ENCODE results near the gene KLHL24.
"Not testable (repeated sequence)": the region's sequence is repeated elsewhere in the genome, so short reads cannot be mapped to it uniquely, and the experiment has no call there.

Gene KLHL24

DNA sequence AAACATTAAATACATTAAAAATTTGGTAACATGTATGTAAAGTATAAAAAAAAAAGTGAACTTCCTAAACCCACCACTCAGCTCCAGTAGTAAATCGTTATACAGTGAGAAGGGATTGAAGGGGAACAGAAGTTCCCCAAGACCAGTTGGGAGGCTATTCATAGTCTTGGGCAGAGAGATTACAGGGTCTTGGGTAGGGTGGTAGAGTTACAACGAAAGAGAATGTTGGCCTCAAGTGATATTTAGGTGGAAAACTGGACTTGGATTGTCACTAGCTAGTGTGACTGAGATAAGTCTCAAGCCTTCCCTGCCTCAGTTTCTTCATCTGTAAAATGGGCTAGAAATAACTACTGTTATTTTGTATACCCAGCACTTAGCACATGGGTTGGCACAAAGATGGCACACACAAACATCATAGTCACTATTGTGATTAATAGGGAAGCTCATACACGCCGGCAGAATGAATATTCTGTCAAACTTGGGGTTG, 61.7 kb downstream of the KLHL24 start:
- no peak for DNase-seq (ENCODE audit: low spot score)

DNA sequence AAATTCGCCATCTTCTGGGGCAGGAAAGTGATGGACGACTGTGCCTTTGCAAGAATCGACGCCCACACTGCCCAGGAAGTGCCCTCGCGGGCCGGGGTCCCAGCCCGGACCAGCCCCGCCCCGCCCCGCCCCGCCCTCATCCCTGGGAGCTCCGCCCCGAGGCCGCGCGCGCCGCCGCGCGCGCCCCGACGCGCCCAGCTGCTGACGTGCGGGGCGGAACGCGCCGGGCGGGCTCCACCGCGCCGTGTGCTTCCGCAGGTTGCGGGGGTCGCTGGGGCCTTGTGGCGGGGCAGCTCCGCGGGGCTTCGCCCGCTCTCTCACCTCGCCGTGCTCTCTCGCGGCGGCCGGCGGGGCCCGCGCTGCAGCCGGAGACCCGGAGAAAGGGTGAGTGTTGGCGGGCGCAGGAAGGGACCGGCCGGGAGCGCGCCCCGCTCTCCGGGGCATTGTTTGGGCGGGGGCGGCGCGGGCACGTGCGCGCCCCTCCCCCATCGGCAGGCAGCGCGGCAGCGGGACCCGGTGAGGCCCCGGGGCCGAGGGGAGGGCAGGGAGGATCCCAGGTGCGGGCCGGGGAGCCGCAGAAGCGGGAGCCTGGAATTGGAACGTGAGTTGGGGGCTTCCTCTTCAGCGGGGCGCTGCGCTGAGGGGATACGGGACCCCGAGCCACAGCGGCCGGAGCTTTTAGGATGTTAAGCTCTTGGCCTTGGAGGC, 62.3 kb downstream of the KLHL24 start, which contains the start of gene YEATS2:
Gene YEATS2, plus strand, starts transcription at position 188 of the 708 bp plus-strand sequence. CDS start 17,366 bp downstream, outside the sequence.
- DNase-seq (ENCODE audit: low spot score) = peak; percentile 92

DNA sequence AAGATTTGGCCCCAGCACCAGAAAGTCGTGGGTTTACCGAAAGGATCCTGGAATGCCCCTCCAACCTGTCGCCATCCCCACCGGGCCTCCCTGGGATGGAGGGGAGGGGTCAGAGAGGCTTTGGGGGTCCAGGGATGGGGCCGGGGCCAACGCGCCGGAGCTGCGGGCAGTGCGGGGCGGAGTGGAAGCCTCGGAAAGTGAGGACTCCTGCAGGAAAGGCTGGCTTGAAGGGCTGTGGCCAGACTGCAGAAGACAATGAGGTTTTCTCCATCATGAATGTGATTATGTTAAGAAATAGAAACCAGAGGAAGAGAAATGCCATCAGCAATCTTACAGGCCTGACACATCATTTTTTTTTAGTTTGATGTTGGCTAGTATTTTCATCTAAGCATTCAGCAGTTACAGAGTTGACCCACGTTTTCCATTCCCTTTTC, 62.9 kb downstream of the KLHL24 start:
- peak; percentile 39 for DNase-seq (ENCODE audit: low spot score)

DNA sequence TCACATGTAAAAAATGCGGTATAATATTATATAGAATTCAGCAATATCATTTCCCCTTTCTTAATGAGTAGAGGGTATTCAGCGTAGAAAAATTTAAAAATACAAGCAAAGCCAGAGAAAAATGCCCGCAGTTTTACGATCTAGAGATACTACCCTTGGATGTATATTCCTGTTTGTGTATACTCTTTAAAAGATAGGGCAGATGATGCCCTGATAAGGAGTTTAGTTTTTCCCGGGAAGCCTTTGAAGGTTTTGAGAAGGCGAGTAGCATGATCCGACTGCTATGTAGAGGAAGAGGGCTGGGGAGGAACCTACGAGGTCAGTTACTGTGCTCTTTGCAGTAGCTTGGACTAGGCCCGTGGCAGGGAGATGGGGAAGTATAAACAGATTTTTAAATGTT, 63.3 kb downstream of the KLHL24 start:
- DNase-seq (ENCODE audit: low spot score) = no peak

DNA sequence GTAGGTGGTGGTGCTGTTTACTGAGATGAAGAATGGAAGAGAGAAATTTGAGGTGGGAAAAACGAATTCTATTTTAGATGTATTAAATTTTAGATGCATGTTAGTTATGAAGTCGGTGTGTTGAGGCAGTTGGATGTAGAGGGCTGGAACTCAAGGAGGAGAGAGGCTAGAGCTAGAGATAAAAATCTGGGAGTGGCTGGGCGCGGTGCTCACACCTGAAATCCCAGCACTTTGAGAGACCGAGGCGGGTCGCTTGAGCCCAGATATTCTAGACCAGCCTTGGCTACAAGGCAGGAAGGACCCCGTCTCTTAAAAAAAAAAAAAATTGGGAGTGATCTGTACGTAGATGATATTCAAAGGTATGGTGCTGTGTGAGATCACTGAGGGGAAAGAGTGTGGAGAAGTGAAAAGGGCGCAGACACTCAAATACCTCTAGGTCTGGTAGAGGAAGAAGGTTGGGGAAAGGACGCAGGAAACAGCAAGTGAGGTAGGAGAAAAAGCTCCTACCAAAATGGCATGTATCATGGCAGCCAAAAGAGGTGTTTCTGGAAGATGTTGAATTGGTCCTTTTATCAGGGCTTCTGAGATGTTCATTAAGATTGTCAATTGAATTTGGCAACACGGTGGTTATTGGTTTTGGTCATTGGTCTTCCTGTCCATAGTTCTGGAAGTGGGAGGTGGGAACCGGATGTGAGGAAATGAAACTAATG, 64.0 kb downstream of the KLHL24 start:
- DNase-seq (ENCODE audit: low spot score) = no peak

DNA sequence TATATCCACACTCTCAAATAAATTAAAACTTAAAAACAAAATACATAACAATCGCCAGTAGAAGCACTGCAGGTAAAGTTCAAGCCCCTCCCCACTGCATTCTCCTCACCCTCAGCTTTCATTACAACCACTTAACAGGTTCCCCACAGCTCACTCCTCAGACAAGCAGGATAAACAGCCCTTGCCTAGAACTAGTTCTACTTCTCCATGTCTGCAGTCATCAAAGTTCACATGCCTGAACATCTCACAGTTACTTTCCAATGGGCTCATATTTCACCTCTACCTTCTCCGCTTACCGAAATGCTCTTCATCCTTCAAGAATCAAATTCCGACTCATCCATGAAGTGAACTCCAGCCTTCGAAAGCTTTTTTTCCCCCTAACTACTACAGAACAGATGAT, 66.3 kb downstream of the KLHL24 start:
- no peak for DNase-seq (ENCODE audit: low spot score)

DNA sequence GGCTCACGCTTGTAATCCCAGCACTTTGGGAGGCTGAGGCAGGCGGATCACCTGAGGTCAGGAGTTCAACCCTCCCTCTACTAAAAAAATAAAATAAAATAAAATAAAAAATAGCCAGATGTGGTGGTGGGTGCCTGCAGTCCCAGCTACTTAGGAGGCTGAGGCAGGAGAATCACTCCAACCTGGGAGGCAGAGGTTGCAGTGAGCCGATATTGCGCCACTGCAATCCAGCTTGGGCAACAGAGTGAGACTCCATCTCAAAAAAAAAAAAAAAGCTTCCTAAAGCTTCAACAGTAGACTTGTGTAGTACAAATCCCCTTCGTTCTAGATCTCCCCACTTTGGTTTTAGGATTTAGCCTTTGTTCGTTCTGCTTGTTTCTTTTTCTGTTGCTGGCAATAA, 68.5 kb downstream of the KLHL24 start:
- not testable (repeated sequence) for DNase-seq (ENCODE audit: low spot score)

DNA sequence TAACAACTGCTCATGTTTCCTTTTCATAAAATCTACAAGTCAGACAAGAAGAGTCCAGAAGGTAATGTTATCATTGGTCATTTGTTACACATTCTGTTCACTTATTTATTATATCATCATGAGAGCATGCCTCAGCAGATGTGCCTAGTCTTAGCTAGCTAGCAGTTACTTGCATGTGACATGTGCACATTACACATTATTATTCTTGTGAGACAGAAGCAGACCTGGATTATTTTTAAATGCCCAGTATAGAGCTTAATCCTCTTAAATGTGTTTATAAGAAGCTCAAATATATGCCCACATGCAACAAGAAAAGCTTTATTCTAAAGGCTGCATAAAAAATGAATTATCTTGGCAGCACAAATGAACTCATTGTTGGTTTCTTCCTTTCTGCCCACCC, 74.8 kb downstream of the KLHL24 start:
- DNase-seq (ENCODE audit: low spot score) = no peak

DNA sequence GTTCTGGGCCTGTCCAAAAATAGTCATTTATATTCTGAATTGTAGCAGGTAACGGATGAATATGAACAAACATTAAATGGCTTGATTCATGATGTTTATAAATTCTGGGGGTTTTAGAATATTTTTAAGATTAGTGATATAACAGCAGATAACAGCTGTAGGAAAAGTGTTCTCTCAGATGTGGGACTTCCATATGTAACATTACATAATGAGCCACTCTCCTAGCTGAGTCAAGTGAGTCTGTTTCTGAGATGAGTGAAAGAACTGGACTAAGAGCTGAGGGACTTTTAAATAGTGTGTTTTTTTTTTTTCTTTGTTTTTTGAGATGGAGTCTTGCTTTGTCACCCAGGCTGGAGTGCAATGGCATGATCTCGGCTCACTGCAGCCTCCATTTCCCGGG, 76.1 kb downstream of the KLHL24 start:
- no peak for DNase-seq (ENCODE audit: low spot score)

DNA sequence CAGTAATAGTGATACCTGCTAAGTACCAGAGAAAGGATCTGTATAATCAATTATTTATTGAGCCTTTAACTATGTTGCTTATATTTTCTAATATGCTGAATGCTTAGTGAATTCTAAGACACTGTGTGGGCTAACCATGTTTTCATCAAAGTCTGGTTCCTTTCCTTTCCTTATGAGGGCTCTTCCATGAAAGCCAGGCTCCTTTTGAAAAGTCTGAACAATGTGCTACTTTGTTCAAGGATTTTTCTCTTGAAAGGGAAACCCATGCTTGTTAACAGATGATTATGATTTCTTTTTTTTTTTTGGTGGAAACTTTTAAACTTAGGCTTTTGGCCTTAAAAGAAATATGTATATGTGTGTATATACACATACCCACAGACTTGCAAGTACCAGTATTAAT, 79.2 kb downstream of the KLHL24 start:
- DNase-seq (ENCODE audit: low spot score) = no peak

DNA sequence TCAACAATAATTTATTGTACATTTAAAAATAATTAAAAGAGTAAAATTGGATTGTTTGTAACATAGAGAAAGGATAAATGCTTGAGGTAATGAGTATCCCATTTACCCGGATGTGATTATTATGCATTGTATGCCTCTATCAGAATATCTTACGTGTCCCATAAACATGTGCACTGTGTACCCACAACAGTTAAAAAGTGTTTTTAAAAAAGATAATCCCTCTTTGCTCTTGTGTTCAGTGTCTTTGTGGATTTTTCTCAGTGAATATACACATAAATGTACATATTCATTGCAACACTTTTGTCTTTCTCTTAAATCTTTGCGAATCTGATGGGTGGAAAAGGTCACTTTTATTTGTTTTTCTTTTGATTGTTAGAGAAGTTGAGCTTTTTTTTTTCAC, 82.6 kb downstream of the KLHL24 start:
- no peak for DNase-seq (ENCODE audit: low spot score)

DNA sequence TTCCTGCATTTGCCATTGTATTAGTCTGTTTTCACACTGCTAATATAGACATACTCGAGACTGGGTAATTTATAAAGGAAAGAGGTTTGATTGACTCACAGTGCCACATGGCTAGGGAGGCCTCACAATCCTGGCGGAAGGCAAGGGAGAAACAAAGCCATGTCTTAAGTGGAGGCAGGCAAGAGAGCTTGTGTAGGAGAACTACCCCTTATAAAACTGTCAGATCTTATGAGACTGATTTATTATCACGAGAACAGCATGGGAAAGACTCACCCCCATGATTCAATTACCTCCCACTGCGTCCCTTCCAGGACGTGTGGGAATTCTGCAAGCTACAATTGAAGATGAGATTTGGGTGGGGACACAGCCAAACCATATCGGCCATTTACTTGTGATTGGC, 90.0 kb downstream of the KLHL24 start:
- DNase-seq (ENCODE audit: low spot score) = no peak

DNA sequence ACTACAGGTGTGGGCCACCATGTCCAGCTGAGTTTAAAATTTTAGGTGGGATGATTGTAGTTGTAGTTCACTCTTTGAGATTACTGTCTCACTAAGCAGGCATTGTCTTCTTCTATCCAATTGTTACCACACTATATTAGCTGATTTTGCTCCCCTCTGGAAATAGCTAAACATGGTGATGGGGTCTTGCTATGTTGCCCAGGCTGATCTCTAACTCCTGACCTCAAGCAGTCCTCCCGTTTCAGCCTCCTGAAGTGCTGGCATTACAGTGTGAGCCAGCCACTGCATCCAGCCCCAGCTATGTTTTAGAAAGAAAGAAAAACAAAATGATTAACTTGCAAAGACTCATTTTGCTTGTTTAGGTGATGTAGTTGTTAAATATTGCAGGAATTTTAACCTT, 92.8 kb downstream of the KLHL24 start:
- no peak for DNase-seq (ENCODE audit: low spot score)

DNA sequence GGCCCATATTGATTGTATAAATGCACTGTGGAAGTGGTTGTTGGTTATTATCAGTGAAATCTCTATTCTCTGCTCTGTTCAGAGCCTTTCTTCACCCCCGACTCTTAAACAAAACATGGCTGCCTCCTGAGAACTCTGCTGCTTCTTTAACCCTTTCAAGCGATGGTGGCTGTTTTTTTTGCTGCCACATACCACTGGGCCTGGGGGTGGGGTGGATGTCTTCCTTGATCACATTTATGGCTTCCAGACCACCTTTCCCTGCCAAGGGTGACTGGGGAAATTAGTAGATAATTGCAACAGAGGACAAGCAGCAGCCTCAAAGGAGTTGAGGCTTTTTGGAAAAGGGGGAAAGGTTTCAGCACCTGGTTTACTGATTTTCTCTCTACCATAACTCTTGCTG, 94.9 kb downstream of the KLHL24 start:
- DNase-seq (ENCODE audit: low spot score) = no peak

DNA sequence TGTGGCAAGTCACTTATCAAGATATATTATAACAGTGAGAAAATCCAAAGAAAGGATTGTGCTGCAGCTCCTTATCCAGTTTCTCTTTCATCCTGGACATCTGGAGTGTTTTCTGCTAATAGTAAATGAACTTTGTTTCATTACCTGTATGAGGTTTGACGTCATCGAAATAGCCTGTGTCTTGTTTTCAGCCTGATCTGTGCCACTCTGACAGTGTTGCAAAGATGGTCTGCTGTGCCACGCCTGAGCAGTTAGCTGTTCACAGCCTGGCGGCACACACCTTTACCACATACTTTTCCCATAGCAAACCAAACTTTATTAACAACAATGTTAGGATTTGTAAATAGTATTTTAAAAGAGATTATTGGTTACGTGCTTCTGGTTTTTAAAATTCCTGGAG, 96.2 kb downstream of the KLHL24 start:
- DNase-seq (ENCODE audit: low spot score) = no peak

DNA sequence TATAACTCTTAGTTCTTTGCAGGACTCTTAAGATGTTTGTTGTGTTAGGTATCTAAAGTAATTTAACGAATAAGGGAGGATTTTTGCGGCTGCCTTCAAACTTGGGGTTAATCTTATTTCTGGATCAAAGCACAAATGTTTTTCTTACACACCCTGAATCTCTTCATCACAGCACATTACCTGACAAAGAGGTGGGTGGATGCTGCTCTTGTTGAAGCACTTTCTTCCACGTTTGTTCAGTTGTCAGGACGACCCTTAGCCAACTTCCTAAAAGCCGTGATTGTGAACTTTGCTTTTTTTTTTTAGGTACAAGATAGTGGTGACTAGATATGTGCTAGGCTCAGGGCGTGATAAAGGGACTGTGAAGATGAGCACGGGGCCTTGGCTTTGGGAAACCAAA, 98.1 kb downstream of the KLHL24 start:
- no peak for DNase-seq (ENCODE audit: low spot score)
